Common myeloid progenitor, CD34-positive (primary cell): ENCODE measurements around the gene RPP40. TPM values are rescaled to one million over a fixed set of nuclear protein-coding genes. Genes with fewer than 3 reads are reported as not detected.
A peak's percentile ranks its signal among the peaks of the same experiment; 100 is the strongest.

Source experiments
- CTCF ChIA-PET: fragments of 350-600 bp; sonication (Branson Sonifier 250); formaldehyde crosslinking; loops from one replicate; lab custom pipeline; 2021; ENCODE audit warnings: antibody characterized with exemption; lab: Charles Lee
- POLR2A ChIA-PET: fragments of 350-600 bp; sonication (Branson Sonifier 250); formaldehyde crosslinking; loops from one replicate; lab custom pipeline; 2021; ENCODE audit warnings: antibody characterized with exemption; lab: Charles Lee
- DNase-seq, 3 donors: peaks; one replicate each; pipeline versions ENCODE4 v3.0.0 to v3.0.0-alpha.2; 2013
- H3K27ac ChIP-seq, 2 experiments: 1 replicate in 1 of 2; 2 replicates in 1 of 2; pipeline ENCODE4 v1.7.0; 2013; ENCODE audit warnings: inconsistent platforms in 2 of 2, low read length in 2 of 2, mild to moderate bottlenecking in 2 of 2, low read depth in 1 of 2, moderate library complexity in 1 of 2; ENCODE audit not compliant: severe bottlenecking in 2 of 2, insufficient read depth in 1 of 2, poor library complexity in 1 of 2
- H3K27me3 ChIP-seq, 5 experiments: replicated peaks in 2 of 5; 1 replicate in 3 of 5; 2 replicates in 2 of 5; pipeline versions ENCODE4 v1.6.1 to v1.7.0; 2013; ENCODE audit warnings: low read length in 4 of 5, mild to moderate bottlenecking in 2 of 5, moderate library complexity in 2 of 5, inconsistent platforms in 1 of 5; ENCODE audit not compliant: insufficient read depth in 5 of 5, control insufficient read depth in 4 of 5
- H3K36me3 ChIP-seq, 4 experiments: 1 replicate in 2 of 4; 2 replicates in 2 of 4; pipeline versions ENCODE4 v1.6.1 to v1.7.0; 2013; ENCODE audit warnings: low read length in 3 of 4, control low read depth in 1 of 4, mild to moderate bottlenecking in 1 of 4; ENCODE audit not compliant: control insufficient read depth in 4 of 4, insufficient read depth in 4 of 4
- H3K4me1 ChIP-seq, 4 experiments: 1 replicate in 3 of 4; 2 replicates in 1 of 4; pipeline versions ENCODE4 v1.6.1 to v1.7.1; 2013; ENCODE audit warnings: low read length in 3 of 4, mild to moderate bottlenecking in 3 of 4, control low read depth in 1 of 4, inconsistent platforms in 1 of 4, moderate library complexity in 1 of 4; ENCODE audit not compliant: control insufficient read depth in 4 of 4, insufficient read depth in 4 of 4; ENCODE audit errors: control extremely low read depth in 1 of 4
- H3K4me3 ChIP-seq, 7 experiments: 1 replicate in 4 of 7; 2 replicates in 3 of 7; pipeline versions ENCODE4 v1.5.1 to v1.7.0; 2013; ENCODE audit warnings: mild to moderate bottlenecking in 7 of 7, low read length in 6 of 7, moderate library complexity in 6 of 7, inconsistent platforms in 2 of 7, low read depth in 2 of 7, control low read depth in 1 of 7; ENCODE audit not compliant: insufficient read depth in 4 of 7, control insufficient read depth in 1 of 7; ENCODE audit errors: extremely low read depth in 1 of 7
- H3K9me3 ChIP-seq, 5 experiments: 1 replicate in 4 of 5; 2 replicates in 1 of 5; pipeline versions ENCODE4 v1.6.1 to v1.7.1; 2013; ENCODE audit warnings: low read length in 4 of 5, mild to moderate bottlenecking in 2 of 5, inconsistent platforms in 1 of 5, low read depth in 1 of 5, moderate library complexity in 1 of 5; ENCODE audit not compliant: control insufficient read depth in 4 of 5, insufficient read depth in 2 of 5; ENCODE audit errors: control extremely low read depth in 1 of 5
- WGBS: methylation state at CpG from one replicate; pipeline ENCODE4 v1.1.5; 2013; ENCODE audit not compliant: insufficient coverage; 5-methylcytosine and 5-hydroxymethylcytosine counted together
- polyA plus RNA-seq: library from polyadenylated mRNA; unstranded; fragments of 120-200 nt; gene quantifications from one replicate; pipeline ENCODE4 v1.2.1, GENCODE V29; 2013

The RPP40 gene
- polyA plus RNA-seq: 27.4 TPM

- ChIA-PET CTCF (interaction anchor here (0.7 to 1.6 kb wide), 5 partner anchors 10 to 62 kb away, joined by 3 to 7 read pairs (median 4); no protein-coding TSS in a partner anchor), POLR2A (no interaction called here)
- Histone ChIP-seq H3K27ac (peak within 1 kb of the TSS; percentile 68 to 93), H3K4me1 (peaks cover 7 to 11% (median 11%) of the 10 kb centered on the region in 4 experiments), H3K36me3 (peaks cover 6 to 24% (median 19%) of the 10 kb centered on the region in 4 experiments), H3K27me3 (no peaks in the 10 kb centered on the region), H3K4me3 (peak within 1 kb of the TSS; percentile 32 to 90 (median 79)), H3K9me3 (no peaks in the 10 kb centered on the region)
- WGBS: under 1% methylated on average over 47 of the region's 64 CpGs
- peak; percentile 98 to 99 (median 99) for DNase-seq
These were observed at the start of gene RPP40 for GRCh38 chr6:5003604-5004372. RPP40 (minus strand) TSS chr6:5004037; CDS start chr6:5004002, 35 bp downstream.

DNA sequence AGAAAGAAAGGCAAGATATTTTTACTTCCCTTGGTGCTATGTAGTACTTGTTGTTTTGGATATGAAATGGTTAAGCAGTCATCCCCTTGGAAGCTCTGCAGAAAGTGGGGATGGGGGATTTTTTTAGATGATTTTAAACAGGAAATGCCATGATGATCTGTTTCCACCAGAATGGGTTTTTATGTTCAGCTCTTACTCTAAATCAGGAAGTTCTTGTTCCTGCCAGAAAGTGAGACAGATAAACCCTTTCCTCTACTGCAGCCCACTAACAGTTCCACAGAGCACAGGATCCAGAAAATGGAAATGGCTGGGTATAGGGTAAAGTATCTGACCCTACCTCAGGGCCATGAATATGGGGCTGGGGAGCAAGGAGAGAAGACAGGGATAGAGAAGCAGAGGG is 49.2 kb upstream of the RPP40 start:
- Histone ChIP-seq H3K9me3 (peaks cover 0 to 35% (median 20%) of the 10 kb centered on the region in 5 experiments), H3K27ac (no peak overlapping the region), H3K4me1 (peaks cover 2 to 21% (median 18%) of the 10 kb centered on the region in 4 experiments), H3K4me3 (no peak overlapping the region), H3K27me3 (no peaks in the 10 kb centered on the region), H3K36me3 (no peaks in the 10 kb centered on the region)
- DNase-seq: peak in 2 of 3 donors; percentile 37 to 63
- ChIA-PET POLR2A (no interaction called here), CTCF (interaction anchor here (1.1 kb wide), 1 partner anchor 11 kb away, joined by 3 read pairs; no protein-coding TSS in a partner anchor)

- Histone ChIP-seq H3K27ac (no peak overlapping the region), H3K36me3 (no peaks in the 10 kb centered on the region), H3K27me3 (no peaks in the 10 kb centered on the region), H3K4me3 (no peak overlapping the region), H3K9me3 (peaks cover 0 to 35% (median 20%) of the 10 kb centered on the region in 5 experiments), H3K4me1 (peaks cover 2 to 21% (median 18%) of the 10 kb centered on the region in 4 experiments)
- WGBS: 100% methylated on average over 1 of the region's 1 CpG
- DNase-seq: peak in 2 of 3 donors; percentile 20 to 47
- POLR2A ChIA-PET: no interaction called here
- CTCF ChIA-PET: interaction anchor here (0.9 to 1.2 kb wide), 2 partner anchors 12 to 58 kb away, joined by 3 read pairs; no protein-coding TSS in a partner anchor
These were observed 47.6 kb upstream of the RPP40 start for GRCh38 chr6:5051394-5051793.

DNA sequence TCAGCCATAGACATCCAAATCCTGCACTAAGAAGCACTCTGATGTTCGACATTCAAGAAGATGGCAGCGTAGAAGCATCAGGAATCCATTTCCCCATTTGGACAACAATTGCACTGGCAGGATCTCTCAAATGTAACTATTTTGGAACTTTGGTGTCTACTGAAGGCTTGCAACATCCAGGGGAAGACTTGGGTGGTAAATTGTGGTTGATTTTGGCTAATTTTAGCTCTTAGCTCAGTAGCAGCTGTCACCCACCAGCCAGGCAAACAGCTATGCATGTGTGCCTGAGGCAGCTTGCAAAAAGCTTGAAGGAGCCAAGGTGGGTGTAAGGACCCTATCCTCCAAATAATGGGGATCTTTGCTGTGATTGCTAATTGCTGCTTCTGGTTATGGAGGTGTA is 46.2 kb upstream of the RPP40 start:
- POLR2A ChIA-PET: no interaction called here
- 92% methylated on average over 2 of the region's 2 CpGs for WGBS
- peak overlapping the region in 1 of 7 experiments; percentile 26 for H3K4me3 ChIP-seq
- CTCF ChIA-PET: no interaction called here
- no peaks in the 10 kb centered on the region for H3K27me3 ChIP-seq
- no peak for DNase-seq
- peaks cover 2 to 21% (median 18%) of the 10 kb centered on the region in 4 experiments for H3K4me1 ChIP-seq
- peaks cover 0 to 35% (median 20%) of the 10 kb centered on the region in 5 experiments for H3K9me3 ChIP-seq
- H3K36me3 ChIP-seq: no peaks in the 10 kb centered on the region
- H3K27ac ChIP-seq: no peak overlapping the region

DNA sequence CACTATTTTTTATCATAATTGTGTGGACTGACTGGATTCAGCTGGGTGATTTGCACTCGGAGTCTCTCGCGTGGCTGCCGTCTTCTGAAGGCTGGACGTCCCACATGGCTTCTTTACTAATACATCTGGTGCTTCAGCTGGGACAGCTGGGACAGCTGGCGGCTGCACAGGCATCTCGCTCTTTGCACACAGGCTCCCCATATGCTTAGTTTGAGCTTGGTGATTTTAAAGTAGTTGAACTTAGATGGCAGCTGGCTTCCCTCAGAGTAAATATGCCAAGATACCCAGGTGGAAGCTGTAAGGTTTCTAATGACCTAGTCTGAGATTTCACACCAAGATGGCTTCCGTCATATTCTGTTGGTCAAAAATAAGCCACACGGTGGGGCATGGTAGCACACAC is 42.6 kb upstream of the RPP40 start:
- H3K4me3 ChIP-seq: no peak overlapping the region
- POLR2A ChIA-PET: no interaction called here
- CTCF ChIA-PET: interaction anchor here (1.0 to 2.2 kb wide), 3 partner anchors 10 to 40 kb away, joined by 4 to 6 read pairs (median 4); no protein-coding TSS in a partner anchor
- peaks cover 0 to 30% (median 16%) of the 10 kb centered on the region in 5 experiments for H3K9me3 ChIP-seq
- no peak overlapping the region for H3K27ac ChIP-seq
- WGBS: 98% methylated on average over 9 of the region's 9 CpGs
- H3K36me3 ChIP-seq: peaks cover 0 to 6% (median 2%) of the 10 kb centered on the region in 4 experiments
- H3K4me1 ChIP-seq: peaks cover 0 to 8% (median 0%) of the 10 kb centered on the region in 4 experiments
- no peaks in the 10 kb centered on the region for H3K27me3 ChIP-seq
- DNase-seq: no peak

DNA sequence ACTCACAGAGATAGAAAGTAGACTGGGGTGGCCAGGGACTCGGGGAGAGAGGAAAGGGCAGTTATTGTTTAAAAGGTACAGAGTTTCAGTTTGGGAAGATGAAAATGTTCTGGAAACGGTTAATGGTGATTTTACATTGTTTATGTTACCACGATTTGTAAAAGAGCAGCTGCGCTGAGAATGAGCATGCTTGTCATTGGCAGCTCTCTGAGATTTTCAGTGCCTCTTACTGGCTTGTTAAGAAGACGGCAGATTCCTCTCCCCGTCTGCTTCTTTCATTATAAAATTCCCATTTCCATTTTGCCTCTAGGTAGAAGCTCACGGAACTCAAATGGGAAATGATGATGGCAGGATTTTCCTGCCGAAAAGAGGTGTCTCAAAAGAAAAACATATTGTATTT is 41.6 kb upstream of the RPP40 start:
- Histone ChIP-seq H3K36me3 (peaks cover 0 to 6% (median 2%) of the 10 kb centered on the region in 4 experiments), H3K27me3 (no peaks in the 10 kb centered on the region), H3K27ac (no peak overlapping the region), H3K4me3 (no peak overlapping the region), H3K4me1 (peaks cover 0 to 8% (median 2%) of the 10 kb centered on the region in 4 experiments), H3K9me3 (peaks cover 0 to 20% (median 11%) of the 10 kb centered on the region in 5 experiments)
- WGBS: 98% methylated on average over 7 of the region's 8 CpGs
- ChIA-PET POLR2A (no interaction called here), CTCF (interaction anchor here (0.6 to 2.2 kb wide), 2 partner anchors 9 to 147 kb away, joined by 4 to 6 read pairs; no protein-coding TSS in a partner anchor)
- no peak for DNase-seq

DNA sequence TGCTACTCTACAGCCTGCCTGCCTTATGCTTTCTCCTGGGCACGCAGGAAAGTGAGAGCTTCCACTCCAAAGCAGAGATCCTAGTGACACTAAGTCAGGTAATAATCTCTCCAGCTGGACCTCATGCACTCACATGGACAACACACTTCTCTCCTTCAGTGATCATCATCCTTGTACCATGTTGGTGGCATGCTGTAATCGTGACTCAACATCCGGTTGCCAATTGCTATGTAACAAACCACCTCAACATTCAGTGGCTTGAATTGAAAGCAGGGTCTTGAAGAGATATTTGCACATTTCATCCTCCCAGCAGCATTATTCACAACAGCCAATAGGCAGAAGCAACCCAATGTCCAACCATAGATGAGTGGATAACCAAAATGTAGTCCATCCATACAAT is 41.0 kb upstream of the RPP40 start:
- peaks cover 0 to 3% (median 1%) of the 10 kb centered on the region in 4 experiments for H3K4me1 ChIP-seq
- H3K36me3 ChIP-seq: peaks cover 0 to 6% (median 2%) of the 10 kb centered on the region in 4 experiments
- H3K9me3 ChIP-seq: peaks cover 0 to 14% (median 8%) of the 10 kb centered on the region in 5 experiments
- H3K27me3 ChIP-seq: no peaks in the 10 kb centered on the region
- no peak overlapping the region for H3K4me3 ChIP-seq
- 100% methylated on average over 2 of the region's 3 CpGs for WGBS
- POLR2A ChIA-PET: no interaction called here
- CTCF ChIA-PET: no interaction called here
- DNase-seq: no peak
- no peak overlapping the region for H3K27ac ChIP-seq
